Measurements from ENCODE around the gene SRRM4.

The SRRM4 gene

GRCh38 chr12:119200601-119201000, 219.3 kb downstream of the SRRM4 start:
- TF ChIP-seq EGR1 (IDR thresholded peaks at IDR 0.05) (no peak), REST (IDR thresholded peaks at IDR 0.05; ENCODE audit: low read depth) (no peak), CREB1 (IDR thresholded peaks at IDR 0.05; ENCODE audit: low read depth) (no peak), FOXM1 (IDR thresholded peaks at IDR 0.05; ENCODE audit: borderline replicate concordance, low read depth) (no peak), EP300 (IDR thresholded peaks at IDR 0.05; ENCODE audit: borderline replicate concordance) (no peak), MAX (IDR thresholded peaks at IDR 0.05) (no peak), ZBTB7A (IDR thresholded peaks at IDR 0.05; ENCODE audit: low read depth) (no peak), TAF1 (IDR thresholded peaks at IDR 0.05; ENCODE audit: low read depth) (no peak), TEAD4 (IDR thresholded peaks at IDR 0.05) (no peak), CEBPB (IDR thresholded peaks at IDR 0.05) (no peak), YY1 (IDR thresholded peaks at IDR 0.05; ENCODE audit: low read depth) (no peak), USF1 (IDR thresholded peaks at IDR 0.05) (no peak), RAD21 (IDR thresholded peaks at IDR 0.05; ENCODE audit: low read depth) (no peak), TCF12 (IDR thresholded peaks at IDR 0.05; ENCODE audit: low read depth) (no peak), NFIC (IDR thresholded peaks at IDR 0.05) (no peak)

- TF ChIP-seq TEAD4 (IDR thresholded peaks at IDR 0.05) (no peak), YY1 (IDR thresholded peaks at IDR 0.05; ENCODE audit: low read depth) (no peak), MAX (IDR thresholded peaks at IDR 0.05) (no peak), REST (IDR thresholded peaks at IDR 0.05; ENCODE audit: low read depth) (no peak), EP300 (IDR thresholded peaks at IDR 0.05; ENCODE audit: borderline replicate concordance) (no peak), ZBTB7A (IDR thresholded peaks at IDR 0.05; ENCODE audit: low read depth) (no peak), TAF1 (IDR thresholded peaks at IDR 0.05; ENCODE audit: low read depth) (no peak), TCF12 (IDR thresholded peaks at IDR 0.05; ENCODE audit: low read depth) (no peak), USF1 (IDR thresholded peaks at IDR 0.05) (no peak)
Observed at GRCh38 chr12:119201789-119202543, 220.6 kb downstream of the SRRM4 start.

GRCh38 chr12:119202544-119202943, 221.2 kb downstream of the SRRM4 start:
- TF ChIP-seq CEBPB (IDR thresholded peaks at IDR 0.05) (no peak), TEAD4 (IDR thresholded peaks at IDR 0.05) (no peak), MAX (IDR thresholded peaks at IDR 0.05) (no peak), CREB1 (IDR thresholded peaks at IDR 0.05; ENCODE audit: low read depth) (no peak), RAD21 (IDR thresholded peaks at IDR 0.05; ENCODE audit: low read depth) (no peak), EGR1 (IDR thresholded peaks at IDR 0.05) (no peak), FOXM1 (IDR thresholded peaks at IDR 0.05; ENCODE audit: borderline replicate concordance, low read depth) (no peak), YY1 (IDR thresholded peaks at IDR 0.05; ENCODE audit: low read depth) (no peak)

GRCh38 chr12:119204131-119204530, 222.8 kb downstream of the SRRM4 start:
- TF ChIP-seq YY1 (IDR thresholded peaks at IDR 0.05; ENCODE audit: low read depth): no peak

GRCh38 chr12:119204671-119205285, 223.4 kb downstream of the SRRM4 start:
- TF ChIP-seq REST (IDR thresholded peaks at IDR 0.05; ENCODE audit: low read depth): no peak
- TF ChIP-seq FOXM1 (IDR thresholded peaks at IDR 0.05; ENCODE audit: borderline replicate concordance, low read depth): no peak
- TF ChIP-seq TAF1 (IDR thresholded peaks at IDR 0.05; ENCODE audit: low read depth): no peak
- no peak for TF ChIP-seq EP300 (IDR thresholded peaks at IDR 0.05; ENCODE audit: borderline replicate concordance)
- TF ChIP-seq YY1 (IDR thresholded peaks at IDR 0.05; ENCODE audit: low read depth): no peak
- no peak for TF ChIP-seq ZBTB7A (IDR thresholded peaks at IDR 0.05; ENCODE audit: low read depth)
- no peak for TF ChIP-seq USF1 (IDR thresholded peaks at IDR 0.05)
- TF ChIP-seq TEAD4 (IDR thresholded peaks at IDR 0.05): no peak
- TF ChIP-seq MAX (IDR thresholded peaks at IDR 0.05): no peak
- no peak for TF ChIP-seq EGR1 (IDR thresholded peaks at IDR 0.05)
- no peak for TF ChIP-seq CREB1 (IDR thresholded peaks at IDR 0.05; ENCODE audit: low read depth)
- no peak for TF ChIP-seq TCF12 (IDR thresholded peaks at IDR 0.05; ENCODE audit: low read depth)
- no peak for TF ChIP-seq RAD21 (IDR thresholded peaks at IDR 0.05; ENCODE audit: low read depth)
- TF ChIP-seq NFIC (IDR thresholded peaks at IDR 0.05): no peak
- TF ChIP-seq CEBPB (IDR thresholded peaks at IDR 0.05): no peak
